ENCODE measurements around the gene ARL5B.

ARL5B gene

DNA sequence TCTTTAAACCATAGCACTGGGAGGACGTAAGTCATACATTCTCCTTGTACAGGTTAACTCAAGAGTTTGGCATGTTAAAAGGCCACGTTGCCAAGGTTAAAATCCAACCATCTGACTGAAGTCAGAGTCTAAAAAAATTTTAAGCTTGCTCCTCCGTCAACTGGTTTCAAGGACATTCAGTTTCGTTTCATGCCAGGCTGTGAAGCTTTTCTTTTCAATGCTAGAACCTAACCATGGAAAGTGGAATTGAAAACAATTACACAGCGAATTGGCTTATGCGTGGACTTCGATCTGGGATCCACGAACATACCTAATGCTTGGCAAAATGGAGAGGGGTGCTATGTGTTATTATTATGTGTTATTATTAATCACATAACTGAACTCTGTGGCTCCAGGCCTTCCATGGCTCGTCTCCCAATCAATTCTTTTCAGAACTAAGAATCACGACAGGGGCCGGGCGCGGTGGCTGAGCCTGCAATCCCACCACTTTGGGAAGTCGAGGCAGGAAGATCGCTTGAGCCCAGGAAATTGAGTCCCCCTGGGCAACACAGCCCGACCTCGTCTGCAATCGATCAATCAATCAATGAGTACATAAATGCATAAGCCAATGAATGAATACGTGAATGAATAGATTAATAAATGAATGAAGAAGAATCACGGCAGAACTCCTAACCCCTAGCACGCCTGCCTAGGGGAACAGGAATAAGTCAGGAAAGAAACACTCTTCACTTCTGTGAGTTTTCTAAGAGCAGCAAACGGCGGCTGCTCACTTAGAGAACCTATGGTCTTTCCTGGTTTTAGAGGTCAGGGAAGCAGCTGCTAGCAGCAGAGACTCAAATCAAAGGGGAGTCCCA lies 733 bp upstream of the ARL5B start:
- DNase-seq (ENCODE audit: low read depth in 2 of 3, low spot score in 1 of 3), result no peak

DNA sequence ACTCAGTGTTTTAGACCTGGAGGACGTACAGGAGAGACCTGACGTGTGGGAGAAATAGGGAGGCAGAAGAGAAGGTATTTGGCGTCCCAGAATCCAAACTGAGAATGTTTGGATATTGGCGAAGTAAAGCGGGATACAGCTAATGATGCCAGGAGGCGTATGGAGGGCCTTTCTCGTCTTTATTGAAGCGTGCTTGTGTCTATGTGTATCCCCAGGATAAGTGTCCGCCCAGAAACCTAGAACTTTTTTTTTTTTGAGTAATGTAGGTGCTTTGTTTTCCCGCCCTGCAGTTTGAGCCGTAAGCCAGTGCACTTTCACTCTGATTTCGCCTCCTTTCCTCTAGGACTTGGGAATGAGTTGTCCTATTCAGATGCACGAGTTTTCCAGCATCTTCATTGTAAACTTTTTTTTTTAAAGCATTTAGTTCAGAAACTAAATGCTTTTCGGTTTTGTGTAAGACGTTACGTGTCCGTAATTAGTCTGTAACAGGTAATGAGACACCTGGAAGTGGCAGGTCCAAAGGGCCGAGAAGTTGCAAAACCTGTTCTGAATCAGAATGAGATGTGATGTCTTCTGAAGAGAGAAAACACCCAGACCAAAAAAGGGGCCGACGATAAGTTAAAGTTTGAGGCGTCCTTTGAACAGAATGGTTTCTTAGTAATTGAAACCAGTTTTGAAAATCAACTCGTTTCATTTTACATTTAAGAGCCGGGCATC lies 746 bp downstream of the ARL5B start:
- DNase-seq (ENCODE audit: low read depth in 2 of 3, low spot score in 1 of 3), result no peak

DNA sequence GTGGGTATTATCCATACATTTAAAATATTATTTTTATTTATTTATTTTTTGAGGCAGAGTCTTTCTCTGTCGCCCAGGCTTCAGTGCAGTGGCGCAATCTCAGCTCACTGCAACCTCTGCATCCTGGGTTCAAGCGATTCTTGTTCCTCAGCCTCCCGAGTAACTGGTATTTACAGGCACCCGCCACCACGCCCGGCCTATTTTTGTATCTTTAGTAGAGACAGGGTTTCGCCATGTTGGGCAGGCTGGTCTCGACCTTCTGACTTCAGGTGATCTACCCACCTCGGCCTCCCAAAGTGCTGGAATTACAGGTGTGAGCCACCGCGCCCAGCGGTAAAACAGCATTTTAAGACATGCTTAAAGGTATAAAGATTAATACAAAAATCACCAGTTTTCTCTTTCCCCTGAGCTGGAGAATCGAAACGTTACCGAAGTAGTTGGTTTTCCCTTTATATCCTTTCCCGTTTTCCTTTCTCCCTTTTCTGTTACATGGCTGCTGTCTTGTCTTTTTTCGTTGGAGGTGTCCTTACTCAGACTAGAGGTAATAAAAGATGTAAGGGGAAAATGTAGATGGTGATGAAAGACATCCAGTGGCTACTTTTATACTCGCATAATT lies 1.7 kb downstream of the ARL5B start:
- no peak for DNase-seq (ENCODE audit: low read depth in 2 of 3, low spot score in 1 of 3)

DNA sequence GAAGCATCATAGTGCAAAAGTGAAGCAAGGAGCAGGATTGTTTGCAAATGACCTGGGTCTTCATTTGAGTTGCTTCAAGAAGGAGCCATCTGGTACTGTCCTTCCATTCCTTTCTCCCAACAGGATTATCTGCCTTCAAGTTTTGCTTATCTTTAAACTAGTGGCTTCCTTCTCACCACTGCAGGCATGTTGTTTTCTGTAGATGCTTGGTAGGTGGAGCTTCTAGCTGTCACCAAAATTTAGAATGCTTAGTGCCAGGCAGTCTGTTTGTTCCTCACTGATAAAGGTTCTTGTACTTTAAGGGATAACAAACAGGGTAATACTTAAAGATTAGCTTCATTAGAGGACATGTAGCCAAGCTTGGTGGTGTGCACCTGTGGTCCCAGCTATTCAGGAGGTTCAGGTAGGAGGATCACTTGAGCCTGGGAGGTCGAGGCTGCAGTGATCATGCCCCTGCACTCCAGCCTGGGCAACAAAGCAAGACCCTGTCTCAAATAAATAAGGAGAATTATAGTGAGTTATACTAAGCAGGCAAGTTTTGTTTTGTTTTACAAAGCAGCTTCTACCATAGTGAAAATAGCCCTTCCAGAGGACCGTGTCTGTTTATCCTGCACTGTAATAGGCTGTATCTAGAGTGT lies 5.7 kb downstream of the ARL5B start:
- DNase-seq (ENCODE audit: low read depth in 2 of 3, low spot score in 1 of 3), result no peak

DNA sequence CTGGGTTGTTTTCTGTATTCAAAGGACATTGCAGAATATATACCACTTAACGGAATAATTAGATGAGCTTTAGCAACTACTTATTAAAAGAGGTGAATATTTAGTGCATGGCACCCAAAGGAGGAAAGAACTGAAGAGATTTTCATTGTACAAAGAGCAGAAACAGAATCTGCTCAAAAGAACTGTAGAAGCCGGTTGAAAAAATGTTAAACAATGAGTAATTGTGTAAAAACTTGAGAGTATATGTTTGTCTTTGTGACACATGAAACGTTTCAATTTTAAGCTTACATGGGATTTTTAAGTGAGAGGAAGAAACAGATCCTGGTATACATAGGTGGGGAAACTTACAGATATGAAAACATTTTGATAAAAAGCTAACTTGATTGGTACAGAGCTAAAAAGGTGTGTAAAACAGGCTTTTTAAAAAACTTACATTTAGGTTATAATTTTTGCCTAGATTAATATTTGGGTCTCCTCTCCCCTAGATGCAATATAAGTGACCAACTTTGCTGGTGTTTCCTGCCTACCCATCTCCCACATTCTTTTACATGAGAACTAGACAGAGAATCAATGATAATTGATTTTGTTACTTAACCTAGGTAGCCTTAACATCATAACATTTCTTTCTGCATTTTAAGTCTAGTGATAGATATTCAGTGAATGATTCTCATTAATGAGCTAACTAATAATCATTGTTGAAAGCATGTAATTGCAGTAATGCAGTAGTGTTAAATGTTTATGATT lies 6.8 kb downstream of the ARL5B start:
- no peak for DNase-seq (ENCODE audit: low read depth in 2 of 3, low spot score in 1 of 3)

DNA sequence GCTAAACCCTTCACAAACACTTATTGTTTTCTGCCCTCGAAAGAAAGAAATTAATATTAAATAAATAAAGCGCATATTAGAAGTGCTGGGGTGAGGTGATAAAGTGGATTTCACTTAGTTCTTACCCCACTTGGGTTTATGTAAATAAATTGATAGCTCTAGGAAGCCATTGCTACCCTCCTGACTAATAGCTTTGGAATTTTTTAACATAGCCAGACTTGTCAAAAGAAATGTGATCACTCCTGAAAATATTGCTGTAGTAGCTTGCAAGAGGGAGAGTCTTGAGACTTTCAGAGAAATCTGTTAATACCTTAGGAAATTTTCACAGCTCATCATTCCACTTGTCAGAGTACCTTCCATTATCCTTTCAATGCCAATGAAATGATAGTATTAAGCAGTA lies 7.6 kb downstream of the ARL5B start:
- DNase-seq (ENCODE audit: low read depth in 2 of 3, low spot score in 1 of 3), result no peak

DNA sequence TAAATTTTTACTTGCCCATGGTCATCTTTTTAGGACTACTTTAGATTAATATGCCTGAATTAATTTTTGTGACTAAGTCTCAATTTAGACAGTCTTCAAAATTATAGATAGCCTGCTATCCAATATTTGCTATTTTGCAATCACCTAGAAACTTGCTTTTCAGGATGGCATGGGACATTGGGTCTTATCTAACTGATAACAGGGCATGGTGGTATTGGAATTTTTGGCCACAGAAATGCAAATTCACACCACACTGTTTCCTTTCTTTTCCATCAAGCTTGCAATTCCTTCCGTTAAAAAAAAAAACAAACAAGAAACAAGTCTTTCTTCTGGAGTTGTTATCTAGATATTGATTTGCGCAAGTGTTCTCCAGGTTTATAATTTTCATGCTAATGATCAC lies 8.8 kb downstream of the ARL5B start:
- no peak for DNase-seq (ENCODE audit: low read depth in 2 of 3, low spot score in 1 of 3)

DNA sequence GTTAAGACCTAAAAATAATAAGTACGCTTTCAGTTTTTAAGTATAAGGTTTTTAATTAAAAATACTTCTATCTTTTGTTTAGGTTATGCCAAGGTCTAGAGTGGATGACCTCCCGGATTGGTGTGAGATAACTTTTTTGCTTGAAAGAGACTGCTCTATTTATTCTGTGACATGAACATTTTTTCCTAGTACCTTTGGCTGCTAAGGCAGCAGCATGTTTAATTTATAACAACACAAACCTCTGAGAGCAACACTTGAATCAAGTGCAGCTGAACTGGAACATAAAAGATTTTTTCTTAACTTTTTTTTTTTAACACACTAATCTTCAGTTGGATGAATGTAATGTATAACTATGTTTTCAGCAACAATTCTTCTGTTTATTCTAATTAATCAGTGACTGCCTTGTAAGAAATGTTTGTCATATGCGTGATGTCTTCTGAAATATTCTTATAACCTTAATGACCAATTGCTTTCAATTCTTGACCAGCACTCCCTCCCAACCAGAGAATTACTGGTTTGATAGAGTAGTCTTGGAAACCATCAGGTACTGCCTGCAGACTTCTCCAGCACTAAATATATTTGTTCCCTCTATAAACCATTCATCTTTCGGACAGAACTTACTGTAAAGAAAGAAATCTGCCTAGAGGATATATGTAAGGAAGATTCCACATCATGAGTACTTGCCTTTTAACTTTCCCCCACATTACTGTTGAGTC lies 16.0 kb downstream of the ARL5B start:
- DNase-seq (ENCODE audit: low read depth in 2 of 3, low spot score in 1 of 3), result no peak

DNA sequence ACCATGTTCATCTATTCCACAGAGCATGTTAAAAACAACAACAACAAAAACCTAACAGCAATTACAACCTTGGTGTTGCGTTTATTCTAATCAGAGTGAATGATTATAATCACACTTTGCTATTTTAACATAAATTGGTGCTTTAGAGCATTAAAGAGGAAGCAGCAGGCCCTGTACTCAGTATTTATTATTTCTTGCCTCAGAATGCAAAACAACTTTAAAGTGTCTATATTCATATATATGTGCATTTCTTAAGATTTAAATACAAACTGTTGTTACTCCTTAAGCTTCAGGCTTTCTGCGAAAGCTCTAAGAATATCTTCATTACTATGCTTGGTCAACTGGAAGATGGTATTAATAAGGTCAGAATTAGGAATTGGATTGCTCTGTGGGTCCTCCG lies 21.5 kb downstream of the ARL5B start:
- DNase-seq (ENCODE audit: low read depth in 2 of 3, low spot score in 1 of 3), result no peak

DNA sequence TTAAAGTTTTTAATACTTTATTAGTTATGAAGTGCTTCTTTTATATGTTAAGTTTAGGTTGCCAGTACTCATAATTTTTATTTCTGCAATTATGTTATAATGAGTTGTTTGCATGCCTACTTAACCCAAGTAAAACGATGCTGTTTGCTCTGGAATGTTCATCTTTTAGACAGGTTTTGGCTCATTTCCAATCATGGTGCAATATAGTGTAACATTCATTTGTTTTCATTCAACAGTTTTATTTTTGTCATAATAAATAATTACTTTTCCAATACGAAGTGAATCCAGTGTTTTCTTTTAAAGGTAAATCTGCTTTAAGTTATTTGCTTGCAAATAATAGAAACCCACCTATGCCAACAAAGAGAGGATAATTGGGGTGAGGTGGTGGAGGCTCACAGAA lies 22.1 kb downstream of the ARL5B start:
- no peak for DNase-seq (ENCODE audit: low read depth in 2 of 3, low spot score in 1 of 3)

DNA sequence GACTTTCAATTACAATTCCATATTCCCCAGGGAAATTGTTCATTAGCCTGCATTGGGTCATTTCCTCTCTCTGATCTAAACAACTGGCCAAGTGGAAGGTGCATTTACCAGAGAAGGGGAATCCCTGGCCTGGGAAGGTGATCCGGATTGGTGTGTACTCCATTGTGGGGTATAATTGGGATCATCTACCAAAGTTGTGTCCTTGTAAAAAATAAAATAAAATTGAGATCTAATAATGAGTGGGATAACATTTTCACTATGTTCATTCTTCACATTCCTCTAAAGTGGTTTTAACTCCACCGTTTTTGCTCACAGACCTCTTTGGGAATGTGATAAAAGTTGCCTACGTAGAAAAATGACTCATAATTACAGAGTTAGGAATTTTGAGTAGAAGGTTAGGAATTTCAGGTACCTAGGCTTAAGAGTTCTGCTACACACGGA lies 22.8 kb downstream of the ARL5B start:
- no peak for DNase-seq (ENCODE audit: low read depth in 2 of 3, low spot score in 1 of 3)

DNA sequence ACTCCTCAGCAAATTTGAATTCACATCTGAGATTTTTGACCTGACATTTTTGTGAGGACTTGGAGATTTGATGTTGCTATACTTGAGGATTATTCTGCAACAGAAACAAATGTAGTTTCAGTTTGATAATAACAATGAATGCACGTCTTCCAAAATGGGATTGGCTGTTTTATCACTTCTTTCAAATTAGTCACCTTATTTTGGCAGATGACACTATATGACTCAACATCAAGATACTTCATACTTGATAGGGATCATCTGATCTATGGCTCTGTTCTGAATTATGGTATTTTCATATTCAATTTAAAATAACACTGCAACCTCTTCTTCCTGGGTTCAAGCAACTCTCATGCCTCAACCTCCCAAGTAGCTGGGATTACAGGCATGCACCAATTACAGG lies 24.2 kb downstream of the ARL5B start:
- no peak for DNase-seq (ENCODE audit: low read depth in 2 of 3, low spot score in 1 of 3)

DNA sequence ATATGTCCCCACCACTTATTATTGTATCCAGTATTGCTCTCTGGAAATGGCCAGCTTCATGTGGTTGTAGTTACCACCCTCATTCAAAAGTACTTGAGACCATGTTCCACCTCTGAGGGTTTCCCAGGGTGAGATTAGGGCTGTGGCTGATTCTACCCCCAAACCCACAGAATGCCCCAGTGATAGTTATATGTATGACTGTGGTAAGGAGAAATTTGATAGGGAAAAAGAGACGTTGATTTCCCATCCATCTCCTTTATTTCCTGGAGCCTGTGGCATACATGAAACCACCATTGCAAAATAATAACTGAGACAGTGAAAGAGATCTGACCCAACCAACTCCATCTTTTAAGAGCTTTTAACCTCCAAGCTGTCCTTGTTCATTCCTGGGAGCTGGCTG lies 25.2 kb downstream of the ARL5B start:
- no peak for DNase-seq (ENCODE audit: low read depth in 2 of 3, low spot score in 1 of 3)

DNA sequence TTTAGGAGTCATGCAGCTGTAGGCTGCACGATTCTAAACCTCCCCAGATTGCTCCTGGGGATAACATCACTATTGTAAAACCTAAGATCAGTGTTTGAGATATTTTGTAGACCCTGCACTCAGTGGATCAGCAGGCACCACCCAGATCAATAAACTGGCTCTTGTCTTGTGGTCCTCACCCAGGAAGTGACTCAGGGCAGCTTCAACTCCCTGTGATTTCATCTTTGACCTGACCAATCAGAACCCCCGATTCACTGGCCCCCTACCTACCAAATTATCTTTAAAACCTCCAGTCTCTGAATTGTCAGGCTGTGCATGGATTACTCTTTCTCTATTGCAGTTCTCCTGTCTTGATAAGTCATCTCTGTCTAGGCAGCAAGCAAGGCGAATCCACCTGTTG lies 25.7 kb downstream of the ARL5B start:
- DNase-seq (ENCODE audit: low read depth in 2 of 3, low spot score in 1 of 3), result peak in 1 of 3 donors; percentile 3

DNA sequence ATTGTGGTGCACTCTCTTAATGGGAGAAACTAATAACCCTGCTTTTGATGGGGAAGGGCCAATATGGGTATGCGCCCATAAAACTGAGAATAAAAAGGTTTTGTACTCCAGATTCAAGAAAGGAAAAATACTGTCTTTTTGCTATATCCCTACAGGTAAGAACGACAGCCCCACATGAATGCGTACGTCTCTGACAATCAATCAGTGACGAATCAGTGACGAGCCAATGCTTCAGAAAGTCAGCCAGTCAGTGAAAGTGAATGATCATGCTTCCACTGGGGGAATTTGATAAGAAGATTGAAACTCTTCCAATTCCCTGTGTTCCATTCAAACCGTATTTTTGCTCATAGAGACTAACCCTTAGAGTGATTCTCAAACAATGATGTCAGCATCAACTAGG lies 26.3 kb downstream of the ARL5B start:
- DNase-seq (ENCODE audit: low read depth in 2 of 3, low spot score in 1 of 3), result no peak

DNA sequence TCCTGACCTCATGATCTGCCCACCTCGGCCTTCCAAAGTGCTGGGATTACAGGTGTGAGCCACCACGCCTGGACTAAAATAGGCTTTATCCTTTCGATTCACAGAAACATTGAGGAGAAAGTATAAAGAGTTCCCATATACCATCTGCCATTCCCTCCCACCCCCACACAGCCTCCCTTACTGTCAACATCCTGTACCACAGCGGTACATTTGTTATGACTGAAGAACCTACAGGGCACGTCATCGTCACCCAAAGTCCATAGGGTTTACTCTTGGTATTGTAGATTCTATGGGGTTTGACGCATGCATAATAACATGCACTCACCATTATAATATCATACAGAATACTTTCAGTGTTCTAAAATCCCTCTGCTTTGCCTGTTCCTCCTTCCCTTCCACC lies 28.0 kb downstream of the ARL5B start:
- no peak for DNase-seq (ENCODE audit: low read depth in 2 of 3, low spot score in 1 of 3)

DNA sequence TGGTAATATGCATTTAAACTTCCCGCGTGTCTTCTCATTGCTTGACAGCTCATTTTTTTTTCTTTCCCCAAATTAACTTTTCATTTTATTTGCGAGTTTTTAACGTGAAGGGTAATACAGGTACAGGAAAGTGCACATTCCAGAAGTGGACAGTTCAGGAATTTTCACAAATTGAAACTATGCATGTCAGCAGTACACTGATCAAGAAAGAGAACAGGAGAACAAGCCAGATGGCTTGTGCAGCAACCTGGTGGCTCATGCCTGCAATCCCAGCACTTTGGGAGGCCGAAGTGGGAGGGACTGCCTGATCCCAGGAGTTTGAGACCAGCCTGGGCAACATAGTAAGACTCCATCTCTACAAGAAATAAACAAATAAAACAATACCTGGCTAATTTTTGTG lies 28.5 kb downstream of the ARL5B start:
- DNase-seq (ENCODE audit: low read depth in 2 of 3, low spot score in 1 of 3), result no peak

DNA sequence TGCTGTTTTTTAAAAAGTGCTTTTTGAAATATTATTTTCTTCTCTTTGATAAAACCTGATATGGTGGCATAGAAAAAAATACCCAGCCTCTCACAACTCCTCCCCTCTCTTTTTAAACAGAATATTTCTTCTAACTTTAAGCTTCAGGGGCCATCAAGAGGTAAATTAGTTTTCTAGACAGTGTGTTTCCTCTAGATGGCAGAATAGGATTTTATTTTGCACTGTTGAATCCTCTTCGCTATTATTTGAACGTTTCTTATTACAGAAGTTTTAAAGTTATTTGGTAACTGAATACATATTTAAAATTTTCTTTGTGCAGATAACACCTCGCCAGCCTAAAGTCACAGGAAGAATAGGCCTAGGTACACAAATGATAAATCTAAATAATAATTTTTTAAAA lies 30.3 kb downstream of the ARL5B start:
- DNase-seq (ENCODE audit: low read depth in 2 of 3, low spot score in 1 of 3), result no peak

DNA sequence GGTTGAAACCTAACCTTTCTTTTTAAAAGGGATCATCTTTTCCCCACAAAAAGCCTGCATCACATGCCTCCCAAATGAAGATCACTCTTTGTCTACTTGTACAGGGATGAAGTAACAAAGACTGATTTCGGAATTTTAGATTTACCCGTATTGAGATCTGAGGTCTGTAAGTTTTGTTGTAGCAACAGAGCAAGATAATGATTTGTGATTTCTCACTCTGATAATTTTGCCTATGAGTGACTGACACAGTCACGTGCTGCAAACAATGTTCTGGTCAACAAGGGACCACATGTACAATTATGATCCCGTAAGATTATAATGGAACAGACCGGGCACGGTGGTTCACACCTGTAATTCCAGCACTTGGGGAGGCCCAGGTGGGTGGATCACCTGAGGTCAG lies 31.3 kb downstream of the ARL5B start:
- DNase-seq (ENCODE audit: low read depth in 2 of 3, low spot score in 1 of 3), result no peak
